Stomach (tissue), 4 donors: Measurements from ENCODE around the gene ATG4B.

ENCODE experiments used
- EP300 ChIP-seq: sonication (generic); formaldehyde crosslinking; IDR thresholded peaks from one replicate; pipeline ENCODE4 v1.6.1; 2017; ENCODE audit warnings: antibody characterized with exemption
- POLR2A ChIP-seq, 4 donors: fragments of 450-650 bp; IDR thresholded peaks; one replicate each; pipeline ENCODE4 v1.6.1; 2016; ENCODE audit warnings: antibody characterized with exemption in 4 of 4, control low read depth in 2 of 4, mild to moderate bottlenecking in 1 of 4, moderate library complexity in 1 of 4
- POLR2AphosphoS5 ChIP-seq, 3 donors: sonication (generic); formaldehyde crosslinking; IDR thresholded peaks; one replicate each; pipeline ENCODE4 v1.6.1; 2016; ENCODE audit warnings: antibody characterized with exemption in 3 of 3
- TF ChIP-seq, protein P1 (sequence below), 7 experiments: fragments of 450-650 bp in 4 of 7; fragments of 200-600 bp in 3 of 7; sonication (generic) in 3 of 7; IDR thresholded peaks; one replicate each; pipeline ENCODE4 v1.5.1; 2016 to 2019; ENCODE audit warnings: antibody characterized with exemption in 7 of 7, control low read depth in 2 of 7, mild to moderate bottlenecking in 1 of 7

DNA sequence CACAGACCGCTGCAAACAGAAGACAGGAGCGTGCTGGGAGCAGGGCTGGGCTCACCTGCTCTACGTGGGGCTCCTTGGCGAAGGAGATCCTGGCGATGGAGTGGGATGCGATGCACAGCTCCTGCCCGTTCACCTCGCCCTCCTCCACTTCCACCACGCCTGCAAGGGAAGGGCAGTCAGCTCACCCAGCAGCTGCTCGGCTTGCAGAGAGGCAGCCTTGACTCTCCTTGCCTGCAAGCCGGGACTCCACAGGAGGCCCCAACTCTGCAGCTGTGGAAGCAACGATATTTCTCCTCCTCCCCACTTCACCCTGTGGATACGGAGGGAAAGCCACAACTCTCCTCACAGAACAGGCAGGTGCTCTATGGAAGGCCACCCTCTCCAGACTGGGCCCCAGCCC is 35.7 kb upstream of the ATG4B start:
- no peak for TF ChIP-seq EP300
- TF ChIP-seq, protein P1, sequence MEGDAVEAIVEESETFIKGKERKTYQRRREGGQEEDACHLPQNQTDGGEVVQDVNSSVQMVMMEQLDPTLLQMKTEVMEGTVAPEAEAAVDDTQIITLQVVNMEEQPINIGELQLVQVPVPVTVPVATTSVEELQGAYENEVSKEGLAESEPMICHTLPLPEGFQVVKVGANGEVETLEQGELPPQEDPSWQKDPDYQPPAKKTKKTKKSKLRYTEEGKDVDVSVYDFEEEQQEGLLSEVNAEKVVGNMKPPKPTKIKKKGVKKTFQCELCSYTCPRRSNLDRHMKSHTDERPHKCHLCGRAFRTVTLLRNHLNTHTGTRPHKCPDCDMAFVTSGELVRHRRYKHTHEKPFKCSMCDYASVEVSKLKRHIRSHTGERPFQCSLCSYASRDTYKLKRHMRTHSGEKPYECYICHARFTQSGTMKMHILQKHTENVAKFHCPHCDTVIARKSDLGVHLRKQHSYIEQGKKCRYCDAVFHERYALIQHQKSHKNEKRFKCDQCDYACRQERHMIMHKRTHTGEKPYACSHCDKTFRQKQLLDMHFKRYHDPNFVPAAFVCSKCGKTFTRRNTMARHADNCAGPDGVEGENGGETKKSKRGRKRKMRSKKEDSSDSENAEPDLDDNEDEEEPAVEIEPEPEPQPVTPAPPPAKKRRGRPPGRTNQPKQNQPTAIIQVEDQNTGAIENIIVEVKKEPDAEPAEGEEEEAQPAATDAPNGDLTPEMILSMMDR (IDR thresholded peaks at IDR 0.05) = no peak
- TF ChIP-seq POLR2A (IDR thresholded peaks at IDR 0.05) = no peak
- TF ChIP-seq POLR2AphosphoS5 (IDR thresholded peaks at IDR 0.05) = no peak
